Activated CD8-positive, alpha-beta memory T cell treated with anti-CD3 and anti-CD28 coated beads, Interleukin-2, amount 50 U/mL, for 48 hours (primary cell): ENCODE results near the gene APRT.
"Not testable (repeated sequence)": the region's sequence is repeated elsewhere in the genome, so short reads cannot be mapped to it uniquely, and the experiment has no call there.

ENCODE experiments used
- DNase-seq: peaks from one replicate; pipeline ENCODE4 v3.0.0-alpha.2; 2020

Gene APRT

GRCh38 chr16:88841521-88842307, 30.0 kb upstream of the APRT start:
- DNase-seq, result no peak

GRCh38 chr16:88840600-88841215, 29.0 kb upstream of the APRT start:
- DNase-seq, result no peak

GRCh38 chr16:88839745-88840599, 28.2 kb upstream of the APRT start:
- DNase-seq, result no peak

- DNase-seq, result no peak
Measured at GRCh38 chr16:88839026-88839529, 27.4 kb upstream of the APRT start.

- DNase-seq, result no peak
Measured at GRCh38 chr16:88838566-88838965, 26.8 kb upstream of the APRT start.

- DNase-seq, result no peak
Measured at GRCh38 chr16:88837806-88838205, 26.1 kb upstream of the APRT start.

GRCh38 chr16:88836791-88837190, 25.1 kb upstream of the APRT start:
- no peak for DNase-seq

- no peak for DNase-seq
Measured at GRCh38 chr16:88835818-88836217, 24.1 kb upstream of the APRT start.

GRCh38 chr16:88835383-88835782, 23.7 kb upstream of the APRT start:
- DNase-seq, result no peak

- no peak for DNase-seq
Measured at GRCh38 chr16:88834670-88835069, 22.9 kb upstream of the APRT start.

- no peak for DNase-seq
Measured at GRCh38 chr16:88833086-88833485, 21.4 kb upstream of the APRT start.

GRCh38 chr16:88831838-88832237, 20.1 kb upstream of the APRT start:
- DNase-seq, result no peak

- no peak for DNase-seq
Measured at GRCh38 chr16:88830783-88831182, 19.1 kb upstream of the APRT start.

GRCh38 chr16:88830258-88830657, 18.5 kb upstream of the APRT start:
- no peak for DNase-seq

GRCh38 chr16:88828711-88829110, 17.0 kb upstream of the APRT start:
- DNase-seq, result no peak

GRCh38 chr16:88827727-88828126, 16.0 kb upstream of the APRT start:
- no peak for DNase-seq

- no peak for DNase-seq
Measured at GRCh38 chr16:88826070-88826840, 14.5 kb upstream of the APRT start.

- no peak for DNase-seq
Measured at GRCh38 chr16:88825146-88825545, 13.4 kb upstream of the APRT start.

- DNase-seq, result no peak
Measured at GRCh38 chr16:88824256-88825077, 12.7 kb upstream of the APRT start.

- DNase-seq, result not testable (repeated sequence)
Measured at GRCh38 chr16:88823646-88824045, 11.9 kb upstream of the APRT start.

- no peak for DNase-seq
Measured at GRCh38 chr16:88822281-88823040, 10.7 kb upstream of the APRT start.
